K562 (cell line): ENCODE data around the gene MAD2L1BP. TPM values are rescaled to one million over a fixed set of nuclear protein-coding genes. Genes with fewer than 3 reads are reported as not detected.
A peak's percentile ranks its signal among the peaks of the same experiment; 100 is the strongest.

Experiments used
- CEBPB ChIP-seq: fragments of 450-650 bp; IDR thresholded peaks from 2 replicates; pipeline ENCODE4 v1.6.1; 2016; ENCODE audit warnings: missing genetic modification characterization, missing compliant biosample characterization
- CHD4 ChIP-seq: fragments of 200-600 bp; sonication (generic); IDR thresholded peaks from 3 replicates; pipeline ENCODE4 v1.6.1; 2012; ENCODE audit warnings: low read depth, mild to moderate bottlenecking, mixed read lengths, low read length, inconsistent platforms; ENCODE audit not compliant: insufficient read depth, insufficient replicate concordance, poor library complexity, severe bottlenecking
- ETS2 ChIP-seq: IDR thresholded peaks from 2 replicates; pipeline ENCODE4 v1.6.1; 2016; ENCODE audit warnings: borderline replicate concordance, missing genetic modification characterization, mild to moderate bottlenecking, moderate library complexity, missing compliant biosample characterization; ENCODE audit not compliant: poor library complexity, severe bottlenecking
- HDGF ChIP-seq: fragments of 450-650 bp; IDR thresholded peaks from 2 replicates; pipeline ENCODE4 v1.6.1; 2016
- HNRNPK ChIP-seq: fragments of 200-400 bp; formaldehyde crosslinking; IDR thresholded peaks from one replicate; pipeline ENCODE4 v1.6.1; 2018; ENCODE audit warnings: mild to moderate bottlenecking, low read depth, low read length; ENCODE audit not compliant: poor library complexity, severe bottlenecking
- KAT2B ChIP-seq: IDR thresholded peaks from one replicate; pipeline ENCODE4 v1.6.1; 2012; ENCODE audit warnings: low read depth, mild to moderate bottlenecking, control low read depth, inconsistent platforms, low read length, moderate library complexity
- MAFK ChIP-seq: IDR thresholded peaks from 2 replicates; pipeline ENCODE4 v1.6.1; 2011; ENCODE audit warnings: low read length, improper control_type of control experiment
- MYNN ChIP-seq, 2 experiments: sonication (generic); formaldehyde crosslinking in 1 of 2; IDR thresholded peaks; 2 replicates each; pipeline versions ENCODE4 v1.5.0 to v1.6.1; 2016 to 2020; ENCODE audit warnings: antibody characterized with exemption in 1 of 2, missing genetic modification reagents in 1 of 2
- NFIX ChIP-seq: fragments of 250-450 bp; sonication (Bioruptor Pico); IDR thresholded peaks from 2 replicates; pipeline ENCODE4 v1.4.0; 2020; ENCODE audit warnings: low read depth, mild to moderate bottlenecking, moderate library complexity
- POLR2G ChIP-seq: fragments of 200-400 bp; formaldehyde crosslinking; IDR thresholded peaks from 2 replicates; pipeline ENCODE4 v1.6.1; 2017; ENCODE audit warnings: low read depth, mild to moderate bottlenecking, antibody characterized with exemption, low read length, moderate library complexity
- POLR3G ChIP-seq: IDR thresholded peaks from 2 replicates; pipeline ENCODE4 v1.6.1; 2011; ENCODE audit not compliant: insufficient read length, insufficient replicate concordance; ENCODE audit errors: extremely low read depth
- PTBP1 ChIP-seq: fragments of 200-400 bp; formaldehyde crosslinking; IDR thresholded peaks from 2 replicates; pipeline ENCODE4 v1.6.1; 2017; ENCODE audit warnings: low read depth, low read length
- RBBP5 ChIP-seq: fragments of 200-600 bp; sonication (generic); IDR thresholded peaks from 2 replicates; pipeline ENCODE4 v1.6.1; 2012; ENCODE audit warnings: borderline replicate concordance, mild to moderate bottlenecking, low read length, control low read depth, inconsistent platforms; ENCODE audit not compliant: insufficient read depth, poor library complexity, severe bottlenecking
- RBM14 ChIP-seq: fragments of 200-400 bp; formaldehyde crosslinking; IDR thresholded peaks from 2 replicates; pipeline ENCODE4 v1.6.1; 2018; ENCODE audit warnings: low read depth, mild to moderate bottlenecking, low read length, moderate library complexity, borderline replicate concordance; ENCODE audit not compliant: insufficient read depth
- RBM39 ChIP-seq: fragments of 200-400 bp; formaldehyde crosslinking; optimal IDR thresholded peaks from 2 replicates; pipeline ENCODE3; 2018; ENCODE audit warnings: low read depth, low read length
- RFX1 ChIP-seq: fragments of 450-650 bp; IDR thresholded peaks from 2 replicates; pipeline ENCODE4 v1.6.1; 2016; ENCODE audit warnings: mild to moderate bottlenecking, moderate library complexity
- SAFB2 ChIP-seq: fragments of 200-400 bp; formaldehyde crosslinking; IDR thresholded peaks from 2 replicates; pipeline ENCODE4 v1.6.1; 2018; ENCODE audit warnings: borderline replicate concordance, low read length, low read depth, moderate library complexity; ENCODE audit not compliant: severe bottlenecking
- SNRNP70 ChIP-seq: fragments of 200-400 bp; formaldehyde crosslinking; optimal IDR thresholded peaks from 2 replicates; pipeline ENCODE3; 2017; ENCODE audit warnings: low read depth, low read length
- SP2 ChIP-seq: IDR thresholded peaks from 2 replicates; pipeline ENCODE4 v1.6.1; 2011; ENCODE audit warnings: mild to moderate bottlenecking, low read depth, low read length, moderate library complexity; ENCODE audit not compliant: poor library complexity, severe bottlenecking; ENCODE audit errors: extremely low read depth
- TCF3 ChIP-seq: sonication (generic); formaldehyde crosslinking; IDR thresholded peaks from 2 replicates; pipeline ENCODE4 v1.4.0; 2020; ENCODE audit warnings: mild to moderate bottlenecking, missing genetic modification reagents
- THRB ChIP-seq: fragments of 450-650 bp; formaldehyde crosslinking; conservative IDR thresholded peaks from 2 replicates; pipeline ENCODE4 v1.4.0; 2022; ENCODE audit warnings: mild to moderate bottlenecking, missing genetic modification characterization
- ZFP1 ChIP-seq: fragments of 450-650 bp; formaldehyde crosslinking; IDR thresholded peaks from 2 replicates; pipeline ENCODE4 v1.4.0; 2020; ENCODE audit warnings: mild to moderate bottlenecking, mixed read lengths
- ZFPM2 ChIP-seq: fragments of 250-450 bp; sonication (Bioruptor Pico); IDR thresholded peaks from 2 replicates; pipeline ENCODE4 v1.5.1; 2022; ENCODE audit warnings: mild to moderate bottlenecking
- ZNF12 ChIP-seq: sonication (generic); formaldehyde crosslinking; IDR thresholded peaks from 2 replicates; pipeline ENCODE4 v1.4.0; 2020; ENCODE audit warnings: mild to moderate bottlenecking, missing genetic modification reagents
- ZNF165 ChIP-seq: fragments of 250-450 bp; sonication (Bioruptor Pico); IDR thresholded peaks from 2 replicates; pipeline ENCODE4 v1.4.0; 2020; ENCODE audit warnings: borderline replicate concordance
- ZNF57 ChIP-seq: fragments of 450-650 bp; formaldehyde crosslinking; IDR thresholded peaks from 2 replicates; pipeline ENCODE4 v1.4.0; 2020; ENCODE audit warnings: mild to moderate bottlenecking, moderate library complexity
- ZZZ3 ChIP-seq: fragments of 450-650 bp; IDR thresholded peaks from 2 replicates; pipeline ENCODE4 v1.6.1; 2016; ENCODE audit warnings: antibody characterized with exemption, mild to moderate bottlenecking, moderate library complexity
- polyA plus RNA-seq, 8 experiments: library from polyadenylated mRNA; depleted of rRNA in 4 of 8; stranded (reverse) in 5 of 8; unstranded in 3 of 8; fragments of >200 nt; fragmentation: Nextera tagmentation in 2 of 8; fragmentation: Illumina TruSeq in 1 of 8; extraction: Ambion mirVana in 2 of 8; extraction: Trizol in 1 of 8; gene quantifications; 2 replicates each; pipeline versions ENCODE4 v1.2.1 to v1.2.3, GENCODE V29; 2011 to 2014; ENCODE audit warnings: inconsistent platforms in 1 of 8, missing spikeins in 1 of 8
- total RNA-seq, 7 experiments: library from RNA; depleted of rRNA in 6 of 7; stranded (reverse); fragments of >200 nt in 6 of 7; fragmentation: Illumina TruSeq in 2 of 7; extraction: Trizol in 2 of 7; gene quantifications; 2 replicates each; pipeline versions ENCODE4 v1.2.1 to v1.2.3, GENCODE V29; 2011 to 2021; ENCODE audit warnings: low replicate concordance in 1 of 7

MAD2L1BP gene
- total and polyA plus RNA-seq, 9 of the 15 experiments (the other 6 are each of a cell fraction or from before 2014, with no cell fraction given), result 69.7 to 321 (median 111) TPM

GRCh38 chr6:43687437-43688347 lies 52.1 kb downstream of the MAD2L1BP start, which contains the start of gene MRPS18A (continued):
- no peak for TF ChIP-seq ETS2 (tag)
- TF ChIP-seq ZFP1, result no peak
- TF ChIP-seq ZNF165 (CRISPR knock-in tag), result no peak
- no peak for TF ChIP-seq ZNF57 (CRISPR knock-in tag)
- no peak for TF ChIP-seq CEBPB (tag)
- TF ChIP-seq RBBP5, result peak; percentile 94
- TF ChIP-seq RFX1, result no peak
- peak; percentile 32; the same call in 1 of the 2 replicates for TF ChIP-seq MYNN (IDR thresholded peaks at IDR 0.05)
- no peak for TF ChIP-seq MYNN (CRISPR knock-in tag; IDR thresholded peaks at IDR 0.05)
- no peak for TF ChIP-seq PTBP1
- no peak for TF ChIP-seq POLR3G
- no peak for TF ChIP-seq RBM14
- TF ChIP-seq ZZZ3, result no peak
- no peak for TF ChIP-seq SAFB2
- no peak for TF ChIP-seq NFIX (CRISPR knock-in tag)
- TF ChIP-seq RBM39, result no peak
- TF ChIP-seq CHD4, result no peak
- TF ChIP-seq HDGF, result no peak
- no peak for TF ChIP-seq THRB (CRISPR knock-in tag)
- TF ChIP-seq ZFPM2 (CRISPR knock-in tag), result no peak
- TF ChIP-seq KAT2B, result no peak
- TF ChIP-seq SP2, result peak; percentile 22
- TF ChIP-seq MAFK, result no peak
- TF ChIP-seq SNRNP70, result no peak
- TF ChIP-seq ZNF12 (CRISPR knock-in tag), result no peak
- TF ChIP-seq TCF3, result no peak
- no peak for TF ChIP-seq HNRNPK
- TF ChIP-seq POLR2G, result peak; percentile 95
